SK-N-SH treated with all-trans-retinoic acid at 6 μM for 48 hours (cell line): ENCODE measurements around the gene CD74.

Experiments
- ATAC-seq: fragments of 200-7000 bp; cut with Tn5 transposase; 3 replicates; pipeline ENCODE4 v1.9.1; 2020; ENCODE audit warnings: mild to moderate bottlenecking, moderate library complexity
- ARNTL ChIP-seq: fragments of 450-650 bp; formaldehyde crosslinking; IDR thresholded peaks from 2 replicates; pipeline ENCODE4 v1.5.0; 2020; ENCODE audit warnings: low read depth, mild to moderate bottlenecking, moderate library complexity, borderline replicate concordance
- CREB5 ChIP-seq: fragments of 250-450 bp; sonication (Bioruptor Pico); IDR thresholded peaks from 2 replicates; pipeline ENCODE4 v1.5.1; 2020; ENCODE audit warnings: low read depth, mild to moderate bottlenecking, moderate library complexity
- CSDC2 ChIP-seq: fragments of 250-450 bp; sonication (Bioruptor Pico); IDR thresholded peaks from 2 replicates; pipeline ENCODE4 v1.5.0; 2020; ENCODE audit warnings: mild to moderate bottlenecking, moderate library complexity
- CSRNP3 ChIP-seq: fragments of 250-450 bp; sonication (Bioruptor Pico); IDR thresholded peaks from 2 replicates; pipeline ENCODE4 v1.5.1; 2021; ENCODE audit warnings: mild to moderate bottlenecking, moderate library complexity
- GLIS3 ChIP-seq: fragments of 250-450 bp; sonication (Bioruptor Pico); IDR thresholded peaks from 2 replicates; pipeline ENCODE4 v1.5.0; 2020; ENCODE audit warnings: mild to moderate bottlenecking, moderate library complexity
- ISL1 ChIP-seq: fragments of 250-450 bp; sonication (Bioruptor Pico); IDR thresholded peaks from 2 replicates; pipeline ENCODE4 v2.1.2; 2022; ENCODE audit warnings: mild to moderate bottlenecking, moderate library complexity
- PATZ1 ChIP-seq: fragments of 250-450 bp; sonication (Bioruptor Pico); IDR thresholded peaks from 2 replicates; pipeline ENCODE4 v1.8.0; 2020; ENCODE audit warnings: mild to moderate bottlenecking, moderate library complexity, borderline replicate concordance
- POU6F1 ChIP-seq: fragments of 250-450 bp; sonication (Bioruptor Pico); IDR thresholded peaks from 2 replicates; pipeline ENCODE4 v1.8.0; 2021; ENCODE audit warnings: low read depth, mild to moderate bottlenecking, moderate library complexity, borderline replicate concordance
- PPARA ChIP-seq: fragments of 250-450 bp; sonication (Bioruptor Pico); IDR thresholded peaks from 2 replicates; pipeline ENCODE4 v1.5.0; 2020; ENCODE audit warnings: mild to moderate bottlenecking, borderline replicate concordance
- RARB ChIP-seq: fragments of 250-450 bp; sonication (Bioruptor Pico); IDR thresholded peaks from 2 replicates; pipeline ENCODE4 v1.8.0; 2021; ENCODE audit warnings: mild to moderate bottlenecking, moderate library complexity
- TOX ChIP-seq: fragments of 250-450 bp; sonication (Bioruptor Pico); IDR thresholded peaks from 2 replicates; pipeline ENCODE4 v1.8.0; 2021; ENCODE audit warnings: mild to moderate bottlenecking, moderate library complexity, borderline replicate concordance
- TSHZ2 ChIP-seq: fragments of 250-450 bp; sonication (Bioruptor Pico); IDR thresholded peaks from 2 replicates; pipeline ENCODE4 v1.5.0; 2020; ENCODE audit warnings: mild to moderate bottlenecking, moderate library complexity
- ZC3H10 ChIP-seq: fragments of 250-450 bp; sonication (Bioruptor Pico); IDR thresholded peaks from 2 replicates; pipeline ENCODE4 v1.5.1; 2021; ENCODE audit warnings: mild to moderate bottlenecking, moderate library complexity
- ZFP3 ChIP-seq: fragments of 250-450 bp; sonication (Bioruptor Pico); IDR thresholded peaks from 2 replicates; pipeline ENCODE4 v1.5.0; 2020; ENCODE audit warnings: mild to moderate bottlenecking, moderate library complexity
- ZFP30 ChIP-seq: fragments of 450-650 bp; formaldehyde crosslinking; IDR thresholded peaks from 2 replicates; pipeline ENCODE4 v1.5.0; 2022; ENCODE audit warnings: mild to moderate bottlenecking, moderate library complexity
- ZNF565 ChIP-seq: fragments of 450-650 bp; formaldehyde crosslinking; conservative IDR thresholded peaks from 2 replicates; pipeline ENCODE4 v1.5.0; 2020; ENCODE audit warnings: low read depth, mild to moderate bottlenecking, moderate library complexity

The CD74 gene

GRCh38 chr5:150411245-150411979, 1.3 kb downstream of the CD74 start (continued):
- no peak for TF ChIP-seq TSHZ2 (CRISPR knock-in tag)
- TF ChIP-seq ARNTL (CRISPR knock-in tag): no peak
- TF ChIP-seq CSRNP3 (CRISPR knock-in tag): no peak
- TF ChIP-seq ZFP30 (CRISPR knock-in tag): no peak
- no peak for TF ChIP-seq ZNF565
- TF ChIP-seq ZC3H10 (CRISPR knock-in tag): no peak
- no peak for TF ChIP-seq GLIS3 (CRISPR knock-in tag)
- TF ChIP-seq CSDC2 (CRISPR knock-in tag): no peak
- no peak for TF ChIP-seq PPARA (CRISPR knock-in tag)
- no peak for TF ChIP-seq POU6F1 (CRISPR knock-in tag)
- TF ChIP-seq, all 23 proteins: peak for 0

- TF ChIP-seq CSRNP3 (CRISPR knock-in tag) (no peak), PATZ1 (CRISPR knock-in tag) (no peak), TOX (CRISPR knock-in tag) (no peak), PPARA (CRISPR knock-in tag) (no peak), ZNF565 (no peak), POU6F1 (CRISPR knock-in tag) (no peak), RARB (no peak), ZFP3 (CRISPR knock-in tag) (no peak), ZFP30 (CRISPR knock-in tag) (no peak), GLIS3 (CRISPR knock-in tag) (no peak), ISL1 (CRISPR knock-in tag) (no peak), CREB5 (CRISPR knock-in tag) (no peak)
- TF ChIP-seq, all 23 proteins: peak for 0
- ATAC-seq: peak; percentile 89
Measured at GRCh38 chr5:150410524-150411244, 2.0 kb downstream of the CD74 start.
